Mesendoderm (in vitro differentiated cells): ENCODE data around the gene EEPD1.

Experiments
- DNase-seq: peaks from one replicate; pipeline ENCODE4 v3.0.0; 2013
- H2AK5ac ChIP-seq: 2 replicates; pipeline ENCODE4 v1.6.1; 2013; ENCODE audit warnings: low read length, inconsistent platforms
- H2BK120ac ChIP-seq: 2 replicates; pipeline ENCODE4 v1.6.1; 2013; ENCODE audit warnings: low read depth, mild to moderate bottlenecking, low read length, moderate library complexity, mixed read lengths
- H2BK15ac ChIP-seq: replicated peaks from 2 replicates; pipeline ENCODE4 v1.6.1; 2013; ENCODE audit warnings: low read depth, mild to moderate bottlenecking, moderate library complexity
- H2BK5ac ChIP-seq: 2 replicates; pipeline ENCODE4 v1.6.1; 2013; ENCODE audit warnings: low read length, inconsistent platforms
- H3K18ac ChIP-seq: 2 replicates; pipeline ENCODE4 v1.6.1; 2013; ENCODE audit warnings: mild to moderate bottlenecking, low read length, mixed read lengths
- H3K23ac ChIP-seq: one replicate; pipeline ENCODE4 v1.6.1; 2013; ENCODE audit warnings: low read length
- H3K27ac ChIP-seq: 2 replicates; pipeline ENCODE4 v1.5.1; 2013; ENCODE audit warnings: low read depth, mild to moderate bottlenecking, inconsistent platforms, low read length, moderate library complexity
- H3K27me3 ChIP-seq: 2 replicates; pipeline ENCODE4 v1.6.1; 2013; ENCODE audit warnings: low read length, control low read depth, mild to moderate bottlenecking, inconsistent platforms; ENCODE audit not compliant: insufficient read depth, poor library complexity
- H3K36me3 ChIP-seq: 2 replicates; pipeline ENCODE4 v1.6.1; 2013; ENCODE audit warnings: low read length, inconsistent platforms; ENCODE audit not compliant: control insufficient read depth, insufficient read depth
- H3K4ac ChIP-seq: one replicate; pipeline ENCODE4 v1.6.1; 2013; ENCODE audit warnings: low read depth, mild to moderate bottlenecking, low read length, moderate library complexity
- H3K4me1 ChIP-seq: 2 replicates; pipeline ENCODE4 v1.6.1; 2013; ENCODE audit warnings: low read depth, low read length, inconsistent platforms; ENCODE audit not compliant: control insufficient read depth
- H3K4me2 ChIP-seq: 2 replicates; pipeline ENCODE4 v1.6.1; 2013; ENCODE audit warnings: low read length
- H3K4me3 ChIP-seq: 2 replicates; pipeline ENCODE4 v1.5.1; 2013; ENCODE audit warnings: mild to moderate bottlenecking, low read length
- H3K56ac ChIP-seq: one replicate; pipeline ENCODE4 v1.6.1; 2013; ENCODE audit warnings: low read length
- H3K79me1 ChIP-seq: 2 replicates; pipeline ENCODE4 v1.6.1; 2013; ENCODE audit warnings: low read length, inconsistent platforms
- H3K79me2 ChIP-seq: 2 replicates; pipeline ENCODE4 v1.6.1; 2013; ENCODE audit warnings: mild to moderate bottlenecking, low read length; ENCODE audit not compliant: control insufficient read depth, insufficient read depth
- H3K9ac ChIP-seq: 2 replicates; pipeline ENCODE4 v1.6.1; 2013; ENCODE audit warnings: low read length, inconsistent platforms
- H4K5ac ChIP-seq: one replicate; pipeline ENCODE4 v1.6.1; 2013; ENCODE audit warnings: low read length
- H4K8ac ChIP-seq: one replicate; pipeline ENCODE4 v1.6.1; 2013; ENCODE audit warnings: low read depth, mild to moderate bottlenecking, control low read depth, low read length, moderate library complexity
- WGBS: extraction: QIAGEN DNeasy Blood & Tissue Kit; methylation state at CpG from one replicate; pipeline ENCODE4 v1.1.7; 2013; ENCODE audit warnings: low lambda C conversion rate, missing lambda C conversion rate; ENCODE audit not compliant: insufficient coverage; ENCODE audit errors: extremely low coverage; 5-methylcytosine and 5-hydroxymethylcytosine counted together

EEPD1 gene

DNA sequence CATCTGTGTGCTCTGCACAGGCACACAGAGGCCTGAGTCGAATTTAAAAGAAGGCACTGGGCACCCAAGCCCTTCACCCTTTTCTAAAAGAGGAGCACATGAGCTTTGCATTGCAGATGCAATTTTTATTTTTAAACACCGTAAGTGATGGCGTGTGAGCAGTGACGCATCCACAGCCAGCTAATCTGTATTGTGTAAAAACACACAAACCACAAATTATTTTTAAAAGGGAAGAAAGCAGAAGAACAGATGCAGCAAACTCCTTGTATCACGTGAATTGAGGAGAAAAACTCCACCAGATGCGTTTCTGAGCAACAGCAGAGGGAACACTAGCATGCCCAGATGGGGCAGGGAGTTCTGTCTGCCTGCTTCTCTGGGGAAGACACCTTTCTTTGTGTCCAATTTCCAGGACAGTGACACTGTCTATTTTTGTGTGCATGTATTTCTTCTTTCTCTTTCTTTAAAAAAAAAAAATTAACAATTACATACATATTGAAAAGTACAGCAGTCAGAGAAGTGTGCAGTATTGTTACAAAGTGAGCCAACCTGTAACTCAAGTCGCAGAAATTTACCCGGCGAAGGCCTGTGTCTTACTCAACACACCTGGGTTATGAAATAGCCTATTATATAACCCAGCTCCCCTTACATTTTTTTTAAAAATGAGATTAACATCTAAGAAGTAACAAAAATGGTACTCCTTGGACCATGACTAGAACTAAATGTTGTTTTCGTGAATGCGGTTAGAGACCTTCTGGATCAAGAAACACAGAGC, 39.2 kb downstream of the EEPD1 start:
- H3K23ac ChIP-seq: no peak overlapping the region
- H3K18ac ChIP-seq: no peak overlapping the region
- no peak overlapping the region for H4K8ac ChIP-seq
- WGBS: no CpG with 5 or more reads among the region's 11 CpGs
- no peak overlapping the region for H3K27ac ChIP-seq
- no peak overlapping the region for H2AK5ac ChIP-seq
- no peaks in the 10 kb centered on the region for H3K36me3 ChIP-seq
- no peaks in the 10 kb centered on the region for H3K27me3 ChIP-seq
- no peaks in the 10 kb centered on the region for H3K4me1 ChIP-seq
- no peak overlapping the region for H2BK15ac ChIP-seq
- no peak overlapping the region for H3K4me2 ChIP-seq
- H4K5ac ChIP-seq: no peak overlapping the region
- H3K79me1 ChIP-seq: no peaks in the 10 kb centered on the region
- H2BK120ac ChIP-seq: no peak overlapping the region
- no peaks in the 10 kb centered on the region for H3K79me2 ChIP-seq
- H2BK5ac ChIP-seq: no peak overlapping the region
- H3K4me3 ChIP-seq: no peak overlapping the region
- DNase-seq: no peak
- no peak overlapping the region for H3K56ac ChIP-seq
- H3K9ac ChIP-seq: no peak overlapping the region
- no peak overlapping the region for H3K4ac ChIP-seq

DNA sequence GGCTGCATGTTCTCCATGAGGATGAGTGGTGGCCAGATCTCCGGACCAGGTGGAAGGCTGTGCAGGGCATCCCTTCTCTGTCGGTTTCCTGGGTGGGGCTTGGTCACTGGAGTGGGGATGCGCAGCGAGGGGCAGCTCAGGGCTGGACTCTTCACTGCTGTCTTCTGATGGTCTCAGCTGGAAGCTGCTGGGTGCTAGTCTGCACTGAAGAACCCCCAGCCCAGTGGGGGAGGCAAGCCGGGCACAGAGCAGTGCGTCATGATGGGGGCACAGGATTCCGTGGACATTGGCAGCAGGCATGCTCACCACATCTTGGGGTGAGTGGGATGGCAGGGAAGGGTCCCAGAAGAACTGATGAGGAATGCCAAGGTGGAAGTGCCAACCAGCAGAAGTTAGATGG, 39.8 kb downstream of the EEPD1 start:
- Histone ChIP-seq H3K18ac (no peak overlapping the region), H3K9ac (no peak overlapping the region), H3K56ac (no peak overlapping the region), H3K4me2 (no peak overlapping the region), H4K5ac (no peak overlapping the region), H2AK5ac (no peak overlapping the region), H3K79me2 (no peaks in the 10 kb centered on the region), H3K4me1 (no peaks in the 10 kb centered on the region), H3K4me3 (no peak overlapping the region), H4K8ac (no peak overlapping the region), H3K79me1 (no peaks in the 10 kb centered on the region), H3K27me3 (no peaks in the 10 kb centered on the region), H2BK5ac (no peak overlapping the region), H2BK15ac (no peak overlapping the region), H3K27ac (no peak overlapping the region), H3K4ac (no peak overlapping the region), H2BK120ac (no peak overlapping the region), H3K23ac (no peak overlapping the region), H3K36me3 (no peaks in the 10 kb centered on the region)
- DNase-seq: no peak
- WGBS: no CpG with 5 or more reads among the region's 7 CpGs

DNA sequence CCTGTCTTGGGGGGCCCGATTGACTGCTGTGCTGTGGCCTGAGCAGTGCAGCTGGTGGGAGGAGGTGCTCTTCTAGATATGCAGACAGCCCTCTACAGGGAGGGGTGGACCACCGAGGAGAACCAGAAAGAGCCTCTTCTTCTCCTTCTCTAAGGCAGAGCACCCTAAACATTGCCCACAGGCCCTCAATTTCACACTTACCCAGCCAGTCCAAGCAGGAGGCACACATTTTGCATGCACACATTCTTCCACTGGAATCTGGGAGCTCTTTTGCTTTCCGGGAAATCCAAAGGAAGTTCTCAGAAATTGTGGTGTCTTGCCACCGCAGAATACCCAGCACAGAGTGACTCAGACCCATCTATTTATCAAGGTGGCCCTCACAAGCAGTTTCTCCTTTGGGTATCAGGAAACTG, 45.8 kb downstream of the EEPD1 start:
- Histone ChIP-seq H3K4me2 (no peak overlapping the region), H2BK5ac (no peak overlapping the region), H3K23ac (no peak overlapping the region), H4K5ac (no peak overlapping the region), H3K9ac (no peak overlapping the region), H3K79me1 (no peaks in the 10 kb centered on the region), H3K4me3 (no peak overlapping the region), H2BK120ac (no peak overlapping the region), H3K4me1 (peaks cover 1% of the 10 kb centered on the region), H3K56ac (no peak overlapping the region), H3K27me3 (no peaks in the 10 kb centered on the region), H3K4ac (no peak overlapping the region), H3K79me2 (no peaks in the 10 kb centered on the region), H3K18ac (no peak overlapping the region), H3K27ac (no peak overlapping the region), H4K8ac (no peak overlapping the region), H2AK5ac (no peak overlapping the region), H3K36me3 (no peaks in the 10 kb centered on the region), H2BK15ac (no peak overlapping the region)
- no peak for DNase-seq
- WGBS: no CpG with 5 or more reads among the region's 4 CpGs

DNA sequence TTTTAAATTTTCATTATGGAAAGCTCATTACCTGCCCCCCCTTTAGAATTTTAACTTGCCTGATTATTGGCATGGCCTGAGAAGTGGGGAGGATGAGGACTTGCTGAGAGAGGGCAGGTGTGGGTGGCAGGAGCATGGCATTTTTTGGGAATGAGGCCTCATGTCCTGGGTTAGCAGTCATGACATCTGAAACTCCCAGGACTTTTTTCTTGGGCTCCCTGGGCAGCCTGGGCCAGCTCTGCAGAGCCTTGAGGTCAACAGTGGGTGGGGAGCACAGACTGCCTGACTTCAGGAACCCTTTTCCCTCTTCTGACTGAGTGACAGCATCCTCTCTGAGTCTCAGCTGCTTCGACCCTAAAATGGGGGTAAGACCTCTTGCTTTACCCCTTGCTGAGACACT, 46.3 kb downstream of the EEPD1 start:
- Histone ChIP-seq H2BK15ac (no peak overlapping the region), H3K23ac (no peak overlapping the region), H4K5ac (no peak overlapping the region), H2BK120ac (no peak overlapping the region), H3K56ac (no peak overlapping the region), H3K18ac (no peak overlapping the region), H3K27ac (no peak overlapping the region), H3K36me3 (no peaks in the 10 kb centered on the region), H3K4ac (no peak overlapping the region), H3K4me1 (peaks cover 1% of the 10 kb centered on the region), H4K8ac (no peak overlapping the region), H3K79me1 (no peaks in the 10 kb centered on the region), H3K79me2 (no peaks in the 10 kb centered on the region), H3K4me3 (no peak overlapping the region), H3K9ac (no peak overlapping the region), H2BK5ac (no peak overlapping the region), H3K4me2 (no peak overlapping the region), H2AK5ac (no peak overlapping the region), H3K27me3 (no peaks in the 10 kb centered on the region)
- no CpG with 5 or more reads among the region's 1 CpG for WGBS
- no peak for DNase-seq

DNA sequence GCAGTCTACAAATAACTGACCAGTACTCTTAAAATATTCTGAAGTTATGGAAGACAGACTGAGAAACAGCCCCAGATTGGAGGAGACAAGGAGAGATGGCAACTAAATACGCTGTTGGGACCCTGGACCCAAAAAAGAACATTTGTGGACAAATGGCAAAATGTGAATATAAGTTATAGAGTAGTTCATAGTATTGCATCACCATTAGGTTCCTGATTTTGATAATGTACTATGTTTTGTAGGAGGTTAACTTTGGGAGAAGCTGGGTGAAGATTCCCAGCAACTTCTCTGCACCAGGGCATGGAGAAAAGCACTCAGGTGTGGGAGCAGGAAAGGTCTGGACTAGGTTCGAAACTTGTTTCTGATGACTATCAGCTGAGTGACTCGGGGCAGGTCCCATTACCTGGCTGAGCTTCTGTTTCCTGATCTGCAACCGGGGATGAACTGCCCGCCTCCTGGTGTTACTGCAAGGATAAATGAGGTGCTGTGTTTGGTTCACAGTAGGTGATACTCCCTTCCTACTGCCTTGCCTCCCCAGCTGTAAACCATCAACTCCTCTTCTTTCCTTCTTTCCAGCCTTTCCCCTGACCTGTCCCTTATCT, 48.2 kb downstream of the EEPD1 start:
- no peaks in the 10 kb centered on the region for H3K36me3 ChIP-seq
- no peak overlapping the region for H3K9ac ChIP-seq
- peaks cover 1% of the 10 kb centered on the region for H3K4me1 ChIP-seq
- no peak overlapping the region for H4K5ac ChIP-seq
- H3K27me3 ChIP-seq: no peaks in the 10 kb centered on the region
- no peak overlapping the region for H3K18ac ChIP-seq
- no peaks in the 10 kb centered on the region for H3K79me2 ChIP-seq
- no peak overlapping the region for H2BK15ac ChIP-seq
- H2BK5ac ChIP-seq: no peak overlapping the region
- H2BK120ac ChIP-seq: no peak overlapping the region
- H4K8ac ChIP-seq: no peak overlapping the region
- H3K79me1 ChIP-seq: no peaks in the 10 kb centered on the region
- H3K27ac ChIP-seq: no peak overlapping the region
- H3K4me2 ChIP-seq: no peak overlapping the region
- WGBS: no CpG with 5 or more reads among the region's 5 CpGs
- DNase-seq: no peak
- no peak overlapping the region for H2AK5ac ChIP-seq
- no peak overlapping the region for H3K23ac ChIP-seq
- no peak overlapping the region for H3K56ac ChIP-seq
- H3K4ac ChIP-seq: no peak overlapping the region
- no peak overlapping the region for H3K4me3 ChIP-seq

DNA sequence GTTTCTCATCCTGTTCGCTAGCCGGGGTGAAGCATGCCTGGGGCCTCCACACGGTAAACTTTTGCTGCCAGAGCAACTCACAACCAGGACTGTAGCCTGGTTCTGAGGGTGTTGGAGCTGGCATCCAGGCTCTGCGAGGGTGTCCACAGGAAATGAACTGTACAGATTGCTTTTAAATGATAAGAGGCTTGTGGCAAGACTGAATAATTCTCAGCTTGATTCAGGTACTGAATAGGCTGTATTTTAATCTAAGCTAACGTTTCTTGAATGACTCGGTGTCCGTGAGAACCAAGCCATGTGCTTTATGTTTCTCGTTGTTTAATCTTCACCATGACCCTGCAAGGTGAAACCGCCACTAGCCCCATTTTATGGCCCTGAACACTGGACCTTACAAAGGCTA, 49.3 kb downstream of the EEPD1 start:
- no peak overlapping the region for H2AK5ac ChIP-seq
- no peak overlapping the region for H4K5ac ChIP-seq
- DNase-seq: no peak
- no peak overlapping the region for H3K23ac ChIP-seq
- peaks cover 1% of the 10 kb centered on the region for H3K4me1 ChIP-seq
- no peak overlapping the region for H3K27ac ChIP-seq
- no peak overlapping the region for H2BK5ac ChIP-seq
- H3K79me2 ChIP-seq: no peaks in the 10 kb centered on the region
- H3K4ac ChIP-seq: no peak overlapping the region
- H3K9ac ChIP-seq: no peak overlapping the region
- H3K4me2 ChIP-seq: no peak overlapping the region
- no peaks in the 10 kb centered on the region for H3K27me3 ChIP-seq
- no peaks in the 10 kb centered on the region for H3K36me3 ChIP-seq
- H4K8ac ChIP-seq: no peak overlapping the region
- no peak overlapping the region for H2BK15ac ChIP-seq
- H2BK120ac ChIP-seq: no peak overlapping the region
- no peak overlapping the region for H3K56ac ChIP-seq
- no peaks in the 10 kb centered on the region for H3K79me1 ChIP-seq
- no peak overlapping the region for H3K18ac ChIP-seq
- no peak overlapping the region for H3K4me3 ChIP-seq
- WGBS: no CpG with 5 or more reads among the region's 9 CpGs
